22Rv1 (cell line): ENCODE measurements around the gene TBKBP1.

ENCODE experiments used
- H3K27ac ChIP-seq: fragments of 450-650 bp; 2 replicates; pipeline ENCODE4 v1.5.1; 2017
- ZFX ChIP-seq: fragments of 450-650 bp; IDR thresholded peaks from 2 replicates; pipeline ENCODE4 v1.6.1; 2017; ENCODE audit warnings: antibody characterized with exemption, borderline replicate concordance
- TF ChIP-seq, protein P1 (sequence below): fragments of 450-650 bp; IDR thresholded peaks from 2 replicates; pipeline ENCODE4 v1.5.1; 2017; ENCODE audit warnings: mild to moderate bottlenecking

Gene TBKBP1

GRCh38 chr17:47697906-47698711 lies 4.1 kb downstream of the TBKBP1 start:
- no peak overlapping the region for H3K27ac ChIP-seq
- TF ChIP-seq ZFX, result no peak
- TF ChIP-seq, protein P1, sequence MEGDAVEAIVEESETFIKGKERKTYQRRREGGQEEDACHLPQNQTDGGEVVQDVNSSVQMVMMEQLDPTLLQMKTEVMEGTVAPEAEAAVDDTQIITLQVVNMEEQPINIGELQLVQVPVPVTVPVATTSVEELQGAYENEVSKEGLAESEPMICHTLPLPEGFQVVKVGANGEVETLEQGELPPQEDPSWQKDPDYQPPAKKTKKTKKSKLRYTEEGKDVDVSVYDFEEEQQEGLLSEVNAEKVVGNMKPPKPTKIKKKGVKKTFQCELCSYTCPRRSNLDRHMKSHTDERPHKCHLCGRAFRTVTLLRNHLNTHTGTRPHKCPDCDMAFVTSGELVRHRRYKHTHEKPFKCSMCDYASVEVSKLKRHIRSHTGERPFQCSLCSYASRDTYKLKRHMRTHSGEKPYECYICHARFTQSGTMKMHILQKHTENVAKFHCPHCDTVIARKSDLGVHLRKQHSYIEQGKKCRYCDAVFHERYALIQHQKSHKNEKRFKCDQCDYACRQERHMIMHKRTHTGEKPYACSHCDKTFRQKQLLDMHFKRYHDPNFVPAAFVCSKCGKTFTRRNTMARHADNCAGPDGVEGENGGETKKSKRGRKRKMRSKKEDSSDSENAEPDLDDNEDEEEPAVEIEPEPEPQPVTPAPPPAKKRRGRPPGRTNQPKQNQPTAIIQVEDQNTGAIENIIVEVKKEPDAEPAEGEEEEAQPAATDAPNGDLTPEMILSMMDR, result no peak

DNA sequence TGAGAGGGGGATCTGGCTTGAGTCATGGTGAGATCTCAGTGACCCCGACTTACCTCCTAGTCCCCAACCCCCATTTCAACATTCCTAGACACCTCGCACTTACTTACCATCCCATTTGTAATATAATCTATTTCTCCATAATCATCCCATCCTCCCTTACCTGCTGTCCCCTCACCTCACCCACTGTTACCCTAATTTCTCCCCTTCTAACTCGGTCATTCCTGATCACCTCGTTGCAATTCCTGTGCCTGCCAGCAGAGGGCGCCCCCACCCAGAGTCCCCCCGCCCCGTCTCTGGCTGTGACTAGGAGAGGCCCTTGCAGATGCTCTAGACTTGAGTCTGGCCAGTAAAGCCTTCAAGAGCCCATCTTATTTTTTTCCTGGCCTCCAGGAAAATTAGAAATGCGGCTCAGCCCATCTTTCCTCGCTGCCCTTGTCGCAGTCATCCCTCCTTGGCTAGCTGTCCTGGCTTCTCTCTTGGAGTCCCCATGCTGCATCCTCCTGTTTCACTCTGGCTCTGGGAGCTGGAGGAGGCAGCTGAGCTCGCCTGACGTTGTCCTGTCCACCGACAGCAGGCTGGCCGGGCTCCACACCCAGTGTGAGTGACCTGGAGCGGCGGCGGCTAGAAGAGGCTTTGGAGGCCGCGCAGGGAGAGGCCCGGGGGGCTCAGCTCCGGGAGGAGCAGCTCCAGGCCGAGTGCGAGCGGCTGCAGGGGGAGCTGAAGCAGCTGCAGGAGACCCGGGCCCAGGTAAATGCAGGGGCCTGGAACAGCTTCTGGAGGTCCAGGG lies 5.0 kb downstream of the TBKBP1 start:
- H3K27ac ChIP-seq, result no peak overlapping the region
- TF ChIP-seq, protein P1, result peak; percentile 99
- no peak for TF ChIP-seq ZFX

DNA sequence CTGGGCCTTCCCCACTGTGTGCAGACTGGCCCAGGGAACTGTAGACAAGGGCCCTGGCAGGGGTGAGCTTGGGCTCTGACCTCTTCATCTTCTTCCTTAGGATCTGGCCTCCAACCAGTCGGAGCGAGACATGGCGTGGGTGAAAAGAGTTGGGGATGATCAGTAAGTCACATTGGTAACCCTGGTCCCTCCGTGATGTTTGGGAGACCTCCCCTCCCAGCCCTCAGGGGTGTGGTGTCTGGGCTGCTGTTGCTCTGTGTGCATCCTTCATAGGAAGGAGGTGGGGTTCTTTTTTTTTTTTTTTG lies 5.5 kb downstream of the TBKBP1 start:
- H3K27ac ChIP-seq, result no peak overlapping the region
- TF ChIP-seq, protein P1, result no peak
- TF ChIP-seq ZFX, result no peak

GRCh38 chr17:47700471-47701449 lies 6.8 kb downstream of the TBKBP1 start:
- no peak overlapping the region for H3K27ac ChIP-seq
- TF ChIP-seq, protein P1, result no peak
- no peak for TF ChIP-seq ZFX

GRCh38 chr17:47701608-47702007 lies 7.6 kb downstream of the TBKBP1 start:
- no peak overlapping the region for H3K27ac ChIP-seq
- TF ChIP-seq, protein P1, result no peak
- no peak for TF ChIP-seq ZFX

- H3K27ac ChIP-seq, result no peak overlapping the region
- TF ChIP-seq, protein P1, result no peak
- no peak for TF ChIP-seq ZFX
Measured at GRCh38 chr17:47702391-47702995, 8.5 kb downstream of the TBKBP1 start.
